HG02870 (cell line): ENCODE results near the gene GGCT.

Experiments used
- ATAC-seq: cut with Tn5 transposase; IDR thresholded peaks from one replicate; pipeline ENCODE4 v1.9.1; 2021; ENCODE audit warnings: mild to moderate bottlenecking, moderate library complexity; ENCODE audit not compliant: unreplicated experiment

GGCT gene

GRCh38 chr7:30465046-30465810, 39.4 kb downstream of the GGCT start:
- no peak for ATAC-seq

GRCh38 chr7:30464231-30464671, 40.4 kb downstream of the GGCT start:
- no peak for ATAC-seq

- ATAC-seq: peak; percentile 44
Observed at GRCh38 chr7:30463405-30464145, 41.1 kb downstream of the GGCT start.

- ATAC-seq: no peak
Observed at GRCh38 chr7:30462179-30462578, 42.5 kb downstream of the GGCT start.

GRCh38 chr7:30460246-30460633, 44.4 kb downstream of the GGCT start:
- no peak for ATAC-seq

- no peak for ATAC-seq
Observed at GRCh38 chr7:30459591-30460245, 44.9 kb downstream of the GGCT start.

GRCh38 chr7:30458311-30458710, 46.3 kb downstream of the GGCT start:
- ATAC-seq: no peak

GRCh38 chr7:30453921-30454320, 50.7 kb downstream of the GGCT start:
- no peak for ATAC-seq

- ATAC-seq: no peak
Observed at GRCh38 chr7:30453016-30453415, 51.6 kb downstream of the GGCT start.

GRCh38 chr7:30452280-30452930, 52.2 kb downstream of the GGCT start:
- no peak for ATAC-seq

GRCh38 chr7:30451539-30452279, 52.9 kb downstream of the GGCT start:
- no peak for ATAC-seq

GRCh38 chr7:30450983-30451497, 53.6 kb downstream of the GGCT start:
- ATAC-seq: no peak

GRCh38 chr7:30450240-30450982, 54.2 kb downstream of the GGCT start:
- ATAC-seq: no peak

GRCh38 chr7:30448461-30449189, 56.0 kb downstream of the GGCT start:
- ATAC-seq: no peak

- no peak for ATAC-seq
Observed at GRCh38 chr7:30447466-30447865, 57.2 kb downstream of the GGCT start.
